HepG2 (cell line): Measurements from ENCODE around the gene MCOLN1.

ENCODE experiments used
- ASH2L ChIP-seq: fragments of 300-600, 200-600 bp; sonication (generic); IDR thresholded peaks from 2 replicates; pipeline ENCODE4 v1.7.0; 2017; ENCODE audit warnings: low read depth, mild to moderate bottlenecking, moderate library complexity, mixed read lengths, low read length; ENCODE audit not compliant: insufficient read length
- FOXJ3 ChIP-seq: sonication (generic); formaldehyde crosslinking; IDR thresholded peaks from 2 replicates; pipeline ENCODE4 v1.4.0; 2020; ENCODE audit warnings: missing genetic modification reagents, mild to moderate bottlenecking, borderline replicate concordance
- POLR2A ChIP-seq, 2 experiments: IDR thresholded peaks; 2 replicates each; pipeline ENCODE4 v1.6.1; 2011; ENCODE audit warnings: low read depth in 2 of 2, low read length in 2 of 2, mild to moderate bottlenecking in 1 of 2, moderate library complexity in 1 of 2; ENCODE audit not compliant: insufficient read depth in 1 of 2
- XRCC5 ChIP-seq: fragments of 200-400 bp; formaldehyde crosslinking; optimal IDR thresholded peaks from 2 replicates; pipeline ENCODE3; 2017; ENCODE audit warnings: mild to moderate bottlenecking, low read length
- ZNF746 ChIP-seq: sonication (generic); formaldehyde crosslinking; IDR thresholded peaks from 2 replicates; pipeline ENCODE4 v1.8.0; 2022; ENCODE audit warnings: mild to moderate bottlenecking, missing genetic modification reagents

DNA sequence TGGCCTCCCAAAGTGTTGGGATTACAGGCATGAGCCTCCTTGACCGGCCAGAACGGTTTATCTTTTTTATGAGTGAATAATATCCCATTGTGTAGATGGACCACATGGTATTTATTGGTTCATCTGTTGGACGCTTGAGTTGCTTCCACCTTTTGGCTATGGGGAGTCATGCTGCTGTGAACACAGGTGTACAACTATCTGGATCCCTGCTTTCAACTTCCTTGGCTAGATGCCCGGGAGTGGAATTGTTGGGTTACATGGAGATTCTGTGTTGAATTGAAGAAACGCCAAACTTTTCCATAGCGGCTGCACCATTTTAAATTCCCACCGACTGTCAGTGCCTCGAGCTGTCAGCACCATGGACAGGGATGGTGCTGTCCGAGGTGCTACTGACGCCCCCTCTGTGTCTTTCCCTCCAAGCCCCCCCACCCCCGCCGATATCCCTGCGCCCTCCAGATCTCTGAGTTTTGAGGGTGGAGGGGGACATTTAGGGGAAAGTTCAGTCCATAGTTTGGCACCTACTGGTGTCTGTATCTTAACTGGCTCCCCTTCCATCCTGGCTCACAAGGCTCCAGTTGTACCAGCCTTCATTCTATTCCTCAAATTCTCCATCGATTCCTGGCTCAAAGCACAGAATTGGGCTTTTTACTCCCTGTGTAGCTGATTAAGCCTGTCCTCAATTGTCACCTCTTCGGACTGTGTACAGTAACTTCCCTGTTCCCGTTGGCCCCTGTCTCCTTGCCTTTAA, 40.4 kb downstream of the MCOLN1 start:
- TF ChIP-seq FOXJ3 (peak; percentile 52; the same call in 1 of the 2 replicates), ASH2L (no peak), XRCC5 (no peak), ZNF746 (CRISPR knock-in tag) (peak; percentile 75; the same call in 1 of the 2 replicates), POLR2A (IDR thresholded peaks at IDR 0.05; ENCODE audit: insufficient read depth in 1 of 2, low read depth in 2 of 2, low read length in 2 of 2) (no peak)
